Body of pancreas (tissue), 4 donors: ENCODE measurements around the gene TPBG.

ENCODE experiments used
- POLR2A ChIP-seq, 3 donors: fragments of 450-650 bp; IDR thresholded peaks; one replicate each; pipeline ENCODE4 v1.6.1; 2016; ENCODE audit warnings: antibody characterized with exemption in 3 of 3, mild to moderate bottlenecking in 2 of 3
- TF ChIP-seq, protein P1 (sequence below), 7 experiments: fragments of 450-650 bp in 4 of 7; fragments of 200-600 bp in 3 of 7; sonication (generic) in 3 of 7; IDR thresholded peaks; one replicate each; pipeline ENCODE4 v1.5.1; 2016 to 2019; ENCODE audit warnings: antibody characterized with exemption in 7 of 7

DNA sequence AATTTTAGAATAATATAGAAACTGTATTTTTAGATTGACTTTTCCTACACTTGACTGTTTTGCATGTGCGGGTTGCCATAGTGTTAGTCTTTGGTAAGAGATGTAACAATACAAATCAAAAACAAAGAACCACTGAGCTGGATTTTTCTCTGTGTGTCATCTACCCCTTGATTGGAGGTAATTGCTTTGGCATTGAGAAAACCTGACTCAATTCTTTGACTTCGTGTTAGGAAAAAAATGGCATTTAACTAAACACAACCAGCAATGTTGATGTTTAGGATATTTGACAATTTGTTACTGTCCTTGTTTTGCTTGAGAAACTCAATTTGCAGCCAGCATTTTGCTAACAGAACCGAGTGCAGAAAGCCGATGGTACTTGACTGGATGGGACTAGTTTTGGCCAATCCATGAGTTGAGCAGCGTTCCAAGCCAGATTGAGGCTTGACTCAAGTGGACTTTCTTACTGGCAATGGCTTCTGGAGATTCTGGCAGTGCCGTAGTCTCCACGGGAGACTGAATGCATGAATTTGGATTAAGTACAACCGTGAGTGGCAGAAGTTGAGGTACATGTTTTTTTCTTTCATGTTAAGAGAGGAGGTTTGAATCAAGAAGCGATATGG lies 17.1 kb downstream of the TPBG start:
- TF ChIP-seq, protein P1, sequence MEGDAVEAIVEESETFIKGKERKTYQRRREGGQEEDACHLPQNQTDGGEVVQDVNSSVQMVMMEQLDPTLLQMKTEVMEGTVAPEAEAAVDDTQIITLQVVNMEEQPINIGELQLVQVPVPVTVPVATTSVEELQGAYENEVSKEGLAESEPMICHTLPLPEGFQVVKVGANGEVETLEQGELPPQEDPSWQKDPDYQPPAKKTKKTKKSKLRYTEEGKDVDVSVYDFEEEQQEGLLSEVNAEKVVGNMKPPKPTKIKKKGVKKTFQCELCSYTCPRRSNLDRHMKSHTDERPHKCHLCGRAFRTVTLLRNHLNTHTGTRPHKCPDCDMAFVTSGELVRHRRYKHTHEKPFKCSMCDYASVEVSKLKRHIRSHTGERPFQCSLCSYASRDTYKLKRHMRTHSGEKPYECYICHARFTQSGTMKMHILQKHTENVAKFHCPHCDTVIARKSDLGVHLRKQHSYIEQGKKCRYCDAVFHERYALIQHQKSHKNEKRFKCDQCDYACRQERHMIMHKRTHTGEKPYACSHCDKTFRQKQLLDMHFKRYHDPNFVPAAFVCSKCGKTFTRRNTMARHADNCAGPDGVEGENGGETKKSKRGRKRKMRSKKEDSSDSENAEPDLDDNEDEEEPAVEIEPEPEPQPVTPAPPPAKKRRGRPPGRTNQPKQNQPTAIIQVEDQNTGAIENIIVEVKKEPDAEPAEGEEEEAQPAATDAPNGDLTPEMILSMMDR (IDR thresholded peaks at IDR 0.05) = no peak
- no peak for TF ChIP-seq POLR2A (IDR thresholded peaks at IDR 0.05)
